ENCODE data around the gene KRT84. TPM values are rescaled to one million over a fixed set of nuclear protein-coding genes. Genes with fewer than 3 reads are reported as not detected.
A peak's percentile ranks its signal among the peaks of the same experiment; 100 is the strongest.

Gene KRT84
- total RNA-seq, 1 donor from 2014 or later = not detected

DNA sequence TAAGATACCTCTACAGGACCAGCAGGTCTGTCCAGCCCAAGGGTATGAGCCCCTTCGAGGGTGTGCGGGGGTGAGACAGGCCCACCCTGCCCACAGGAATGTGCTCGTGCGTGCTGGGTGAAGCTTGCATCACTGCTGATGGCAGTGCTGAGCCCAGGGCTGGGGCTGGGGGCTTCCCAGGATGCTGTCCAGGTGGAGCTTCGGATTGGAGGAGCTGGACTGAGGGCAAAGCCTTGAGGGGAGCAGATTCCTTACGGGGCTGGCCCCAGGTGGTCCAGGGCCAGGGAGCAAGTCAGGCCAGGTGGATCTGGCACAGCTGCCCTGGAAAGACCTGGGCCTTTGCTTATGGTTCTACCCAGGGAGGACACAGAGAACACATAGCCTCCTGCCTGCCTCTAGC, 15.6 kb downstream of the KRT84 start:
- DNase-seq (ENCODE audit: low read depth) (no peak), FAIRE-seq (no peak)
- Histone ChIP-seq H3K36me3 (ENCODE audit: control insufficient read depth, insufficient read depth, low read length) (no peaks in the 10 kb centered on the region), H3K27me3 (ENCODE audit: control insufficient read depth, insufficient read depth, low read length) (no peaks in the 10 kb centered on the region), H3K4me3 (ENCODE audit: low read depth, low read length) (no peak overlapping the region)
- TF ChIP-seq, protein P1, sequence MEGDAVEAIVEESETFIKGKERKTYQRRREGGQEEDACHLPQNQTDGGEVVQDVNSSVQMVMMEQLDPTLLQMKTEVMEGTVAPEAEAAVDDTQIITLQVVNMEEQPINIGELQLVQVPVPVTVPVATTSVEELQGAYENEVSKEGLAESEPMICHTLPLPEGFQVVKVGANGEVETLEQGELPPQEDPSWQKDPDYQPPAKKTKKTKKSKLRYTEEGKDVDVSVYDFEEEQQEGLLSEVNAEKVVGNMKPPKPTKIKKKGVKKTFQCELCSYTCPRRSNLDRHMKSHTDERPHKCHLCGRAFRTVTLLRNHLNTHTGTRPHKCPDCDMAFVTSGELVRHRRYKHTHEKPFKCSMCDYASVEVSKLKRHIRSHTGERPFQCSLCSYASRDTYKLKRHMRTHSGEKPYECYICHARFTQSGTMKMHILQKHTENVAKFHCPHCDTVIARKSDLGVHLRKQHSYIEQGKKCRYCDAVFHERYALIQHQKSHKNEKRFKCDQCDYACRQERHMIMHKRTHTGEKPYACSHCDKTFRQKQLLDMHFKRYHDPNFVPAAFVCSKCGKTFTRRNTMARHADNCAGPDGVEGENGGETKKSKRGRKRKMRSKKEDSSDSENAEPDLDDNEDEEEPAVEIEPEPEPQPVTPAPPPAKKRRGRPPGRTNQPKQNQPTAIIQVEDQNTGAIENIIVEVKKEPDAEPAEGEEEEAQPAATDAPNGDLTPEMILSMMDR (IDR thresholded peaks at IDR 0.05; ENCODE audit: insufficient read depth, low read length, severe bottlenecking) = no peak

DNA sequence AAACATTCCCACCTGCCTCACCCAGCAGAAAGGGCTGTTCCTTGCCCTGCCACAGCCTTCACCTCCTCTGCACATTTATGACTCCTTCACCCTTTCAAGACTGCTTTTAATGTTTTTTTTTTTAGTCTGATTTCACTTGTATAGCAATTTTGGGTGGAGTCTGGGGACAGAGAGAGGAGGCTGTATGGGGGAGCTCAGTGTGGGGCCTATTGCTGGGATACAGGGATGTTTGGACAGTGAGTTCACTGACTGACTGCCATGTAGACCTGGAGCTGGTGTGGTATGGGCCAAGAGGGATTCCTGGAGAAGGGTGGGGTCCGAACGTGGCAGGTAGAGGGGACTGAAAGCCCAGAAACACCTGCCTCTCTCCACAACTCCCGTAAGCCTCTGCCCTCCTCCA, 16.2 kb downstream of the KRT84 start:
- FAIRE-seq (no peak), DNase-seq (ENCODE audit: low read depth) (no peak)
- Histone ChIP-seq H3K4me3 (ENCODE audit: low read depth, low read length) (no peak overlapping the region), H3K27me3 (ENCODE audit: control insufficient read depth, insufficient read depth, low read length) (no peaks in the 10 kb centered on the region), H3K36me3 (ENCODE audit: control insufficient read depth, insufficient read depth, low read length) (no peaks in the 10 kb centered on the region)
- TF ChIP-seq, protein P1 (IDR thresholded peaks at IDR 0.05; ENCODE audit: insufficient read depth, low read length, severe bottlenecking) = no peak

DNA sequence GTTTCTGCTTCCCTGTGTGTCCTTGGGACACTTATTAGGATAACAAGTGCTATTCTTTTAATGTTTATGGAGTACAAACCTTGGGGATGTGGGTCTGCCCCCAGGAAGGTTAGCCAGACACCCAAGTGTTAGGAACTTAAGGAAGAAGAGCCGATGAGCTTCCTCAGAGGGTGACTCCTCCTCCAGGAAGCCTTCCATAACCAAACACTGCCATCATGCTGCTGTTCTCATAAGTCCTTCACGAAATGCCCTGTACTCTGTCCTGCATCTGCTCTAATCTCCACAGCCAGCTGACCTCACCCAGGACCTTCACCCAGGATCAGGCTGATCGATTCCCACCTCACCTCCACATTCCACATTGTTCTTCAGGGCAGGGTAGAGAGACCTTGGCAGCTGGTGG, 16.9 kb downstream of the KRT84 start:
- Histone ChIP-seq H3K4me3 (ENCODE audit: low read depth, low read length) (no peak overlapping the region), H3K27me3 (ENCODE audit: control insufficient read depth, insufficient read depth, low read length) (no peaks in the 10 kb centered on the region), H3K36me3 (ENCODE audit: control insufficient read depth, insufficient read depth, low read length) (no peaks in the 10 kb centered on the region)
- TF ChIP-seq, protein P1 (IDR thresholded peaks at IDR 0.05; ENCODE audit: insufficient read depth, low read length, severe bottlenecking) = no peak
- FAIRE-seq (peak; percentile 58), DNase-seq (ENCODE audit: low read depth) (no peak)

DNA sequence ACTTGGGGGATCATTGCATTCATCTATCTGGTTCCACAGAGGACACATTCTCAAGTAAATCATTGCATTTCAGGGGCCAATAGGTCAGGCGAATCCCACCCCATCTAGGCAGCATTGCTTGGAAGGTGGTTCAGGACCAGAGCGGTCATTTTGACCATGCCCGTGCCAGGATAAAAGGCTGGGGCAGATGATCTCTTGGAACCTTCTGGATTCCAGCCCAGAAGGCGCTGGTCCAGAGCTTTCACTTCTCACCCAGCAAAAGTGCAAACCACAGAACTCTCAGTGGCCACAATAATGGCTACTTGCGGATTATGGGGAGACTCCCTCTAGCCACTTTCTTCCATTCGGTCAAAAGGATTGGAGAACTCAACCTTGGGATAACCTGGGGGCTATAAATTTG, 17.6 kb downstream of the KRT84 start:
- FAIRE-seq = no peak
- no peaks in the 10 kb centered on the region for H3K27me3 ChIP-seq (ENCODE audit: control insufficient read depth, insufficient read depth, low read length)
- H3K36me3 ChIP-seq (ENCODE audit: control insufficient read depth, insufficient read depth, low read length) = no peaks in the 10 kb centered on the region
- TF ChIP-seq, protein P1 (IDR thresholded peaks at IDR 0.05; ENCODE audit: insufficient read depth, low read length, severe bottlenecking) = no peak
- no peak overlapping the region for H3K4me3 ChIP-seq (ENCODE audit: low read depth, low read length)
- DNase-seq (ENCODE audit: low read depth) = no peak

DNA sequence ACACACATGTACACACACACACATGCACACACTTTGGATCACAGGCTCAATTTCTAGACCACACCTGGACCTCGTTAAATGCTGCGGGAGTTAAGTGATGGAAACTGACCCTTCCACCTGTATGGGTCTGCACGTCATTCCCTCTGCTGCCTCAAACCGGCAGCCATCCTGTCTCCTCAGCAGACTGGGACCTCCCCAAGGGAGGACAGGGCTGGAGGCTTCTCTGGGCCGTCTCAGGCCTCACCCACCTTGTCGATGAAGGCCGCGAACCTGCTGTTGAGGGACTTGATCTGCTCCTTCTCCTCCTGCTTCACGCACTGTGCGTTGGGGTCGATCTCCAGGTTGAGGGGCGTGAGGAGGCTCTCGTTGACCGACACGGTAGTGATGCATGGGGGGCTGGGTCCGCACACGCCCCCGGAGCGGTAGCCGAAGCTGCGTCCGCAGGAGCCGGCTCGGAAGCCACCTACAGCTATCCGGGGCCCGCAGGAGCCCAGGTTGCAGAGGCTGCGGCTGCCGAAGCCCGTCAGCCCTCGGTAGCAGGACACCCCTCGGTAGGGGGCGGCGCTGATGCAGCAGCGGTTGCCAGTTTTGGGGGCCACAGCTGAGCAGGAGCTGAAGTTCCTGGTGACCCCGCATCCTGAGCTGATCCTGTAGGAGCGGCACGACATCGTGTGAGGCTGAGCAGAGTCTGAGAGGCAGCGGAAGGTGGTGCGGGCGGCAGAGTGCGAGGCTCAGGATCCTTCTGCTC, 18.5 kb downstream of the KRT84 start, which contains the start of gene KRT85:
Gene KRT85, minus strand, starts transcription at position 744 of the 748 bp plus-strand sequence. Its CDS starts 76 bp downstream, at position 668.
- DNase-seq (ENCODE audit: low read depth) = no peak
- Histone ChIP-seq H3K36me3 (ENCODE audit: control insufficient read depth, insufficient read depth, low read length) (no peaks in the 10 kb centered on the region), H3K27me3 (ENCODE audit: control insufficient read depth, insufficient read depth, low read length) (no peaks in the 10 kb centered on the region), H3K4me3 (ENCODE audit: low read depth, low read length) (no peak within 1 kb of the TSS)
- TF ChIP-seq, protein P1 (IDR thresholded peaks at IDR 0.05; ENCODE audit: insufficient read depth, low read length, severe bottlenecking) = no peak
- no peak for FAIRE-seq

Data from bronchial epithelial cell (primary cell).